Measurements from ENCODE around the gene SMYD2. TPM values are rescaled to one million over a fixed set of nuclear protein-coding genes. Genes with fewer than 3 reads are reported as not detected.

The SMYD2 gene
- total and polyA plus RNA-seq, 2 experiments from 2014 or later = 3.6 to 5.9 TPM

DNA sequence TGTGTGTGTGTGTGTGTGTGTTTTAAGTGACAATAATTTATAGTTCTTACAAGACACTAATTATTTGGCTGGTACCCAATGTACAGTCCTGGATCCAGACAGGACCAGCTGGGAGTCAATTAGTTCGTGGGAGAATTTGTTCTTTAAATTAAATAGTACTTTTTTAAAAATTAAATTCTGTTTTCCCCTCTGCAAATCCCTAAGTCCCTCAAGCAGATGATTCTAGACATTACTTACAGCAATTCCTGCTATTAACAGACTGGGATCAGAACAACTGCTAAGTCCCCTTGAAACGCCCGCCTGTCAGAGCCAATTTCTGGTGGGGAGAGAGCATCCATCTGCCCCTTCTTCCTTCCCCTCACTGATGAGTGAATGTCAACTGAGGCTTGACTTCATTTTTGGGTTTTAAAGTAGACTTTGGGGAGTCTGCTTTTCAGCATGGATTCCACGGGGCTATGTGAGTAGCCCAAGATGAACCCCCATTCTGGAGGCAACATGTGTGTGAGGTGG lies 83.9 kb downstream of the SMYD2 start:
- H3K4me3 Mint-ChIP-seq = no peak overlapping the region
- no peak overlapping the region for H3K27ac ChIP-seq (ENCODE audit: low read depth)
- H2AFZ ChIP-seq = no peak overlapping the region
- H3K4me1 Mint-ChIP-seq = no peaks in the 10 kb centered on the region
- peaks cover 10% of the 10 kb centered on the region for H3K36me3 ChIP-seq (ENCODE audit: insufficient read depth)
- H3K36me3 Mint-ChIP-seq (ENCODE audit: low read depth) = peaks cover 46% of the 10 kb centered on the region
- H3K4me3 ChIP-seq = no peak overlapping the region
- no peak for TF ChIP-seq CREB1 (CRISPR knock-in tag; IDR thresholded peaks at IDR 0.05; ENCODE audit: low read depth)
- TF ChIP-seq NANOG (IDR thresholded peaks at IDR 0.05; ENCODE audit: borderline replicate concordance) = no peak
- no peak for TF ChIP-seq JUNB (IDR thresholded peaks at IDR 0.05; ENCODE audit: unreplicated experiment)
- TF ChIP-seq ZNF331 (CRISPR knock-in tag; IDR thresholded peaks at IDR 0.05; ENCODE audit: low read depth) = no peak
- TF ChIP-seq, protein P1, sequence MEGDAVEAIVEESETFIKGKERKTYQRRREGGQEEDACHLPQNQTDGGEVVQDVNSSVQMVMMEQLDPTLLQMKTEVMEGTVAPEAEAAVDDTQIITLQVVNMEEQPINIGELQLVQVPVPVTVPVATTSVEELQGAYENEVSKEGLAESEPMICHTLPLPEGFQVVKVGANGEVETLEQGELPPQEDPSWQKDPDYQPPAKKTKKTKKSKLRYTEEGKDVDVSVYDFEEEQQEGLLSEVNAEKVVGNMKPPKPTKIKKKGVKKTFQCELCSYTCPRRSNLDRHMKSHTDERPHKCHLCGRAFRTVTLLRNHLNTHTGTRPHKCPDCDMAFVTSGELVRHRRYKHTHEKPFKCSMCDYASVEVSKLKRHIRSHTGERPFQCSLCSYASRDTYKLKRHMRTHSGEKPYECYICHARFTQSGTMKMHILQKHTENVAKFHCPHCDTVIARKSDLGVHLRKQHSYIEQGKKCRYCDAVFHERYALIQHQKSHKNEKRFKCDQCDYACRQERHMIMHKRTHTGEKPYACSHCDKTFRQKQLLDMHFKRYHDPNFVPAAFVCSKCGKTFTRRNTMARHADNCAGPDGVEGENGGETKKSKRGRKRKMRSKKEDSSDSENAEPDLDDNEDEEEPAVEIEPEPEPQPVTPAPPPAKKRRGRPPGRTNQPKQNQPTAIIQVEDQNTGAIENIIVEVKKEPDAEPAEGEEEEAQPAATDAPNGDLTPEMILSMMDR (conservative IDR thresholded peaks at IDR 0.05; ENCODE audit: low read depth in 2 of 2) = no peak
- H3K27me3 ChIP-seq (ENCODE audit: insufficient read depth) = no peaks in the 10 kb centered on the region
- no peaks in the 10 kb centered on the region for H4K20me1 ChIP-seq (replicated peaks; ENCODE audit: insufficient read depth)
- H3K27me3 Mint-ChIP-seq (ENCODE audit: insufficient read depth, low read depth, poor library complexity) = peaks cover 2% of the 10 kb centered on the region
- H3K4me1 ChIP-seq (ENCODE audit: insufficient read depth) = no peaks in the 10 kb centered on the region
- no peak for ATAC-seq
- H3K79me2 ChIP-seq (replicated peaks; ENCODE audit: insufficient read depth) = 0 out of 2 replicates have a peak, but pooled peaks cover 2% of the 10 kb centered on the region
- H3K4me2 ChIP-seq = no peak overlapping the region
- no peak overlapping the region for H3K27ac Mint-ChIP-seq
- no peak for DNase-seq (ENCODE audit: low spot score)
- H3K9me2 ChIP-seq (ENCODE audit: insufficient read depth) = no peaks in the 10 kb centered on the region
- no peaks in the 10 kb centered on the region for H3K9me3 Mint-ChIP-seq
- no peaks in the 10 kb centered on the region for H3F3A ChIP-seq (replicated peaks; ENCODE audit: low read depth)

DNA sequence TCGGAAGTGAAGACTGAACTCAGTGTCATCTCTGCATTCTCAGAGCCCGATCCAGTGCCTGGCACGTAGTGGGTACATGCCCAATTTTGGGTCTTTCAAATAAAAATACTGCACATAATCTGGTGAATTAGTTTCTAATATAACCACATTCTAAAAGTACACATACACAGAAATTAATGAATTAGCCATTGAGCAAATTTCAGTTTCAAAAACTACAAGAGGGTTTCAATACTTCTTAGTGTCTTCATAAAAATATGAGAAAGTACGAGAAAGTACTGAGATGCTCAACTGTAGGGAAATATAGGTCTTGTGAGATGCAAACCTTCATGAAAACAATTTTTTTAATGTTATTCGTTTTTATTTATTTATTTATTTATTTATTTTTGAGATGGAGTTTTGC lies 86.9 kb downstream of the SMYD2 start:
- no peak overlapping the region for H2AFZ ChIP-seq
- H3K4me1 ChIP-seq (ENCODE audit: insufficient read depth) = no peaks in the 10 kb centered on the region; the same call in 1 of the 2 replicates
- H4K20me1 ChIP-seq (replicated peaks; ENCODE audit: insufficient read depth) = no peaks in the 10 kb centered on the region
- no peaks in the 10 kb centered on the region for H3K9me2 ChIP-seq (ENCODE audit: insufficient read depth)
- H3K36me3 ChIP-seq (ENCODE audit: insufficient read depth) = peaks cover 6% of the 10 kb centered on the region
- Mint-ChIP-seq H3K27me3 (ENCODE audit: insufficient read depth, low read depth, poor library complexity) (peaks cover 2% of the 10 kb centered on the region), H3K9me3 (no peaks in the 10 kb centered on the region), H3K27ac (no peak overlapping the region), H3K36me3 (ENCODE audit: low read depth) (peaks cover 33% of the 10 kb centered on the region), H3K4me1 (peaks cover 6% of the 10 kb centered on the region; the same call in 2 of the 3 replicates), H3K4me3 (no peak overlapping the region)
- H3K4me3 ChIP-seq = no peak overlapping the region
- H3K27me3 ChIP-seq (ENCODE audit: insufficient read depth) = no peaks in the 10 kb centered on the region
- DNase-seq (ENCODE audit: low spot score) (no peak), ATAC-seq (no peak)
- H3F3A ChIP-seq (replicated peaks; ENCODE audit: low read depth) = no peaks in the 10 kb centered on the region
- no peak overlapping the region for H3K4me2 ChIP-seq
- no peaks in the 10 kb centered on the region for H3K79me2 ChIP-seq (replicated peaks; ENCODE audit: insufficient read depth)
- TF ChIP-seq, protein P2, sequence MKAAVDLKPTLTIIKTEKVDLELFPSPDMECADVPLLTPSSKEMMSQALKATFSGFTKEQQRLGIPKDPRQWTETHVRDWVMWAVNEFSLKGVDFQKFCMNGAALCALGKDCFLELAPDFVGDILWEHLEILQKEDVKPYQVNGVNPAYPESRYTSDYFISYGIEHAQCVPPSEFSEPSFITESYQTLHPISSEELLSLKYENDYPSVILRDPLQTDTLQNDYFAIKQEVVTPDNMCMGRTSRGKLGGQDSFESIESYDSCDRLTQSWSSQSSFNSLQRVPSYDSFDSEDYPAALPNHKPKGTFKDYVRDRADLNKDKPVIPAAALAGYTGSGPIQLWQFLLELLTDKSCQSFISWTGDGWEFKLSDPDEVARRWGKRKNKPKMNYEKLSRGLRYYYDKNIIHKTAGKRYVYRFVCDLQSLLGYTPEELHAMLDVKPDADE (IDR thresholded peaks at IDR 0.05) = no peak
- TF ChIP-seq, protein P3, sequence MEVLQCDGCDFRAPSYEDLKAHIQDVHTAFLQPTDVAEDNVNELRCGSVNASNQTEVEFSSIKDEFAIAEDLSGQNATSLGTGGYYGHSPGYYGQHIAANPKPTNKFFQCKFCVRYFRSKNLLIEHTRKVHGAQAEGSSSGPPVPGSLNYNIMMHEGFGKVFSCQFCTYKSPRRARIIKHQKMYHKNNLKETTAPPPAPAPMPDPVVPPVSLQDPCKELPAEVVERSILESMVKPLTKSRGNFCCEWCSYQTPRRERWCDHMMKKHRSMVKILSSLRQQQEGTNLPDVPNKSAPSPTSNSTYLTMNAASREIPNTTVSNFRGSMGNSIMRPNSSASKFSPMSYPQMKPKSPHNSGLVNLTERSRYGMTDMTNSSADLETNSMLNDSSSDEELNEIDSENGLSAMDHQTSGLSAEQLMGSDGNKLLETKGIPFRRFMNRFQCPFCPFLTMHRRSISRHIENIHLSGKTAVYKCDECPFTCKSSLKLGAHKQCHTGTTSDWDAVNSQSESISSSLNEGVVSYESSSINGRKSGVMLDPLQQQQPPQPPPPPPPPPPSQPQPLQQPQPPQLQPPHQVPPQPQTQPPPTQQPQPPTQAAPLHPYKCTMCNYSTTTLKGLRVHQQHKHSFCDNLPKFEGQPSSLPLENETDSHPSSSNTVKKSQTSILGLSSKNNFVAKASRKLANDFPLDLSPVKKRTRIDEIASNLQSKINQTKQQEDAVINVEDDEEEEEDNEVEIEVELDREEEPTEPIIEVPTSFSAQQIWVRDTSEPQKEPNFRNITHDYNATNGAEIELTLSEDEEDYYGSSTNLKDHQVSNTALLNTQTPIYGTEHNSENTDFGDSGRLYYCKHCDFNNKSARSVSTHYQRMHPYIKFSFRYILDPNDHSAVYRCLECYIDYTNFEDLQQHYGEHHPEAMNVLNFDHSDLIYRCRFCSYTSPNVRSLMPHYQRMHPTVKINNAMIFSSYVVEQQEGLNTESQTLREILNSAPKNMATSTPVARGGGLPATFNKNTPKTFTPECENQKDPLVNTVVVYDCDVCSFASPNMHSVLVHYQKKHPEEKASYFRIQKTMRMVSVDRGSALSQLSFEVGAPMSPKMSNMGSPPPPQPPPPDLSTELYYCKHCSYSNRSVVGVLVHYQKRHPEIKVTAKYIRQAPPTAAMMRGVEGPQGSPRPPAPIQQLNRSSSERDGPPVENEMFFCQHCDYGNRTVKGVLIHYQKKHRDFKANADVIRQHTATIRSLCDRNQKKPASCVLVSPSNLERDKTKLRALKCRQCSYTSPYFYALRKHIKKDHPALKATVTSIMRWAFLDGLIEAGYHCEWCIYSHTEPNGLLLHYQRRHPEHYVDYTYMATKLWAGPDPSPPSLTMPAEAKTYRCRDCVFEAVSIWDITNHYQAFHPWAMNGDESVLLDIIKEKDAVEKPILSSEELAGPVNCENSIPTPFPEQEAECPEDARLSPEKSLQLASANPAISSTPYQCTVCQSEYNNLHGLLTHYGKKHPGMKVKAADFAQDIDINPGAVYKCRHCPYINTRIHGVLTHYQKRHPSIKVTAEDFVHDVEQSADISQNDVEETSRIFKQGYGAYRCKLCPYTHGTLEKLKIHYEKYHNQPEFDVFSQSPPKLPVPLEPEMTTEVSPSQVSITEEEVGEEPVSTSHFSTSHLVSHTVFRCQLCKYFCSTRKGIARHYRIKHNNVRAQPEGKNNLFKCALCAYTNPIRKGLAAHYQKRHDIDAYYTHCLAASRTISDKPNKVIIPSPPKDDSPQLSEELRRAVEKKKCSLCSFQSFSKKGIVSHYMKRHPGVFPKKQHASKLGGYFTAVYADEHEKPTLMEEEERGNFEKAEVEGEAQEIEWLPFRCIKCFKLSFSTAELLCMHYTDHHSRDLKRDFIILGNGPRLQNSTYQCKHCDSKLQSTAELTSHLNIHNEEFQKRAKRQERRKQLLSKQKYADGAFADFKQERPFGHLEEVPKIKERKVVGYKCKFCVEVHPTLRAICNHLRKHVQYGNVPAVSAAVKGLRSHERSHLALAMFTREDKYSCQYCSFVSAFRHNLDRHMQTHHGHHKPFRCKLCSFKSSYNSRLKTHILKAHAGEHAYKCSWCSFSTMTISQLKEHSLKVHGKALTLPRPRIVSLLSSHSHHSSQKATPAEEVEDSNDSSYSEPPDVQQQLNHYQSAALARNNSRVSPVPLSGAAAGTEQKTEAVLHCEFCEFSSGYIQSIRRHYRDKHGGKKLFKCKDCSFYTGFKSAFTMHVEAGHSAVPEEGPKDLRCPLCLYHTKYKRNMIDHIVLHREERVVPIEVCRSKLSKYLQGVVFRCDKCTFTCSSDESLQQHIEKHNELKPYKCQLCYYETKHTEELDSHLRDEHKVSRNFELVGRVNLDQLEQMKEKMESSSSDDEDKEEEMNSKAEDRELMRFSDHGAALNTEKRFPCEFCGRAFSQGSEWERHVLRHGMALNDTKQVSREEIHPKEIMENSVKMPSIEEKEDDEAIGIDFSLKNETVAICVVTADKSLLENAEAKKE (CRISPR knock-in tag; IDR thresholded peaks at IDR 0.05) = no peak
- H3K27ac ChIP-seq (ENCODE audit: low read depth) = no peak overlapping the region

Measured in GM23338 (cell line).